PFSK-1 (cell line): ENCODE data around the gene PRSS38.

Experiments
- POLR2AphosphoS5 ChIP-seq: IDR thresholded peaks from 2 replicates; pipeline ENCODE4 v1.6.1; 2012; ENCODE audit warnings: low read depth, mild to moderate bottlenecking, control low read depth, low read length, moderate library complexity
- TAF1 ChIP-seq: IDR thresholded peaks from 2 replicates; pipeline ENCODE4 v1.6.1; 2012; ENCODE audit warnings: low read length, control low read depth, borderline replicate concordance; ENCODE audit not compliant: insufficient read depth

DNA sequence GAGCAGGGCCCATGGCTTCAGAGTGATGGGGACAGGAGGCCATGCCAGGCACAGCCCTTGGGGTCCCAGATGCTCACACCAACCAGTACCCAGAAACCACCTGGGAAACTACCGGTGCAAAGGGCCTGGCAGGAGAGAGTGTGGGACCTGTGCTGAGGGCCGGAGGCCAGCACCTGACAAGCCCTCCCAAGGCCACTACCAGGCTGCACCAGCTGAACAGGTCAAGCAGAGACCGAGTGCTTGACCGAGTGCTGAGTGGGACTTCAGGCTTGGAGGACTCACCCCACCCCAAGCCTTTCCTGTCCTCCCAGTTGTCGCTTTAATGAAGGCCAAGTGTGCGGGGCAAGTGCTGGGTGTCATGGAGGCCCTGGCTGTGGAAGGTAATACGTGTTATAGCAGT lies 43.7 kb upstream of the PRSS38 start:
- no peak for TF ChIP-seq POLR2AphosphoS5
- TF ChIP-seq TAF1: no peak
